ENCODE measurements around the gene PAX8. TPM values are rescaled to one million over a fixed set of nuclear protein-coding genes. Genes with fewer than 3 reads are reported as not detected.

Gene PAX8
- total RNA-seq, 1 donor from 2014 or later = 0.44 TPM

DNA sequence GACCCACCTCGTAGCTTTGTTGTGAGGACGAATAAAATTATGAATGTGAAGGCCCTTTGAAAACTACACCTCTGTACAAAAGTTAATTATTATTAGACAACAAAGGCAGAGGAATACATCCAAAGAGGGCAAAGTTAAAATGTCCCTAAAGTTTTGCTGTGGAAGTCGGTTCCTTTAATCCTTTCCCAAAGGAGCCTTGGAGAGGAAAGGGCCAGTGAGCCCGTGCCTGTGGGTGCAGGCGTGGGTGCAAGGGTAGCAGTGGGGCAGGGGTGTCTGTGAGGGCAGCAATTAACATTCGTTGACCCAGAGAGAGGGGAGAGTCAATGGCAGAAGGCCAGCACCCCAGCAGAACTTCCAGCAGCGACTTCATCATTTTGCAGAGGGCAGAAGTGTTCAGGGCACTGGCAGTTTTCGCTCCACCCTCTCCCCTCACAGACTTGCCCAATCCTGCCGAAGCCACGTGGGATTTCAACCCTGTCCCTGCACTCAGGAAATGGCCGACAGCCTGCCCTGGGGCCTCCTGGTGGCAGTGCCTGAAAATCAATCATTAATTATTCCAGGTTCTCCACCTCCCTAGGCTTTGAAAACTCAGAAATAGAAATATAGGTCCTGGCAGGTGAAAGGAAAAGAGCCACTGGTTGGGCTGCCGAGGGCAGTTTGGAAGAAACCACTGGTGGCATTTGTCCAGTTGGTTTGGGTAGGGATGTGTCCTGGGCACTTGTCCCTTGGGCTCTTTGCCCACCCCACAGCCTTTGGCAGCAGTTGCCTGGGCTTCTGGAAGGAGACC lies 4.2 kb upstream of the PAX8 start:
- TF ChIP-seq, protein P1, sequence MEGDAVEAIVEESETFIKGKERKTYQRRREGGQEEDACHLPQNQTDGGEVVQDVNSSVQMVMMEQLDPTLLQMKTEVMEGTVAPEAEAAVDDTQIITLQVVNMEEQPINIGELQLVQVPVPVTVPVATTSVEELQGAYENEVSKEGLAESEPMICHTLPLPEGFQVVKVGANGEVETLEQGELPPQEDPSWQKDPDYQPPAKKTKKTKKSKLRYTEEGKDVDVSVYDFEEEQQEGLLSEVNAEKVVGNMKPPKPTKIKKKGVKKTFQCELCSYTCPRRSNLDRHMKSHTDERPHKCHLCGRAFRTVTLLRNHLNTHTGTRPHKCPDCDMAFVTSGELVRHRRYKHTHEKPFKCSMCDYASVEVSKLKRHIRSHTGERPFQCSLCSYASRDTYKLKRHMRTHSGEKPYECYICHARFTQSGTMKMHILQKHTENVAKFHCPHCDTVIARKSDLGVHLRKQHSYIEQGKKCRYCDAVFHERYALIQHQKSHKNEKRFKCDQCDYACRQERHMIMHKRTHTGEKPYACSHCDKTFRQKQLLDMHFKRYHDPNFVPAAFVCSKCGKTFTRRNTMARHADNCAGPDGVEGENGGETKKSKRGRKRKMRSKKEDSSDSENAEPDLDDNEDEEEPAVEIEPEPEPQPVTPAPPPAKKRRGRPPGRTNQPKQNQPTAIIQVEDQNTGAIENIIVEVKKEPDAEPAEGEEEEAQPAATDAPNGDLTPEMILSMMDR (IDR thresholded peaks at IDR 0.05; ENCODE audit: borderline replicate concordance) = peak; percentile 32
- peak; percentile 44 for DNase-seq
- no peak overlapping the region for H3K4me3 ChIP-seq
- intact Hi-C loops (cut with micrococcal nuclease) = no loop called here
- H3K27ac ChIP-seq (replicated peaks) = peak overlapping the region; percentile 69
- H3K4me1 ChIP-seq = peaks cover 24% of the 10 kb centered on the region
- no peaks in the 10 kb centered on the region for H3K9me3 ChIP-seq (replicated peaks)
- H3K27me3 ChIP-seq (ENCODE audit: low read depth) = peaks cover 18% of the 10 kb centered on the region
- H3K36me3 ChIP-seq = no peaks in the 10 kb centered on the region

DNA sequence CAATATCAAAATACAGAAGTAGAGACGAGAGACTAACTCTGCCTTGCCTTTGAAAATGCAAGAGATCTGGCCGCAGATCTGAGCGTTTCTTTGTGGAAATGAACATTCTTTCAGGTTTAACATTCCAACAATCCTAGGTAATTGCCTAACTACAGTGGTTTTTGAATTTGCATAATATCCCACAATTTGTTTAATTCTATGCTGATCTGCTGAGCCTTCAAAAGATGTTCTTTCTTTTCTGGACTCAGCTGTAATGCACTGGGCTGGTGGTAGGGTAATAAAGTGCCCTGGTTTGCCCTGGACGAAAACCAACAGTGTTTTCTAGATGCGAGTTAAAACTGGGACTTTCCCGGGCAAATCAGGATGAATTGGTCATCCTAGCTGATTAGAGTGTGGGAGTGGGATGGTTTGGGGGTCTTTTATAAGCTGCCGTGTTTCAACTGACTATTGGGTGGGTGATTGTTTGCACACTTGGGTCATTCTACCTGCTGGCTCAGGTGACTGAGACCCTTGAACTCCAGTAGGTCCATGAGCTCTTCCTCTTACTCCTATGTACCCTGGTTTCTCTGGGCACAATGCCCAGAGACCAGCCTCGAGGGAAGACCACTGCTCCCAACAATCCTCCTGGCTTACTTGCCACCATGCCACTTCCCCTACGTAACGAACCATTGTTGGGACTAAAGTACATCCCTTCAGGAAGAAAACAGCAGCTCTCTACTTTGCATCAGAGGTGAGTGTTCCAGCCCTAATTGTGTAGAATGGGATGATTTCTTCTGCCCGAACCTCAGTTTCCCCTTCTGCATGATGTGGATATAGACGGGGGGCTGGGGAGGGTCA lies 3.4 kb upstream of the PAX8 start:
- Histone ChIP-seq H3K27ac (replicated peaks) (no peak overlapping the region), H3K9me3 (replicated peaks) (no peaks in the 10 kb centered on the region), H3K4me3 (no peak overlapping the region), H3K36me3 (no peaks in the 10 kb centered on the region), H3K27me3 (ENCODE audit: low read depth) (peaks cover 26% of the 10 kb centered on the region), H3K4me1 (peaks cover 32% of the 10 kb centered on the region)
- no peak for DNase-seq
- TF ChIP-seq, protein P1 (IDR thresholded peaks at IDR 0.05; ENCODE audit: borderline replicate concordance) = no peak
- intact Hi-C loops (cut with micrococcal nuclease) = no loop called here

DNA sequence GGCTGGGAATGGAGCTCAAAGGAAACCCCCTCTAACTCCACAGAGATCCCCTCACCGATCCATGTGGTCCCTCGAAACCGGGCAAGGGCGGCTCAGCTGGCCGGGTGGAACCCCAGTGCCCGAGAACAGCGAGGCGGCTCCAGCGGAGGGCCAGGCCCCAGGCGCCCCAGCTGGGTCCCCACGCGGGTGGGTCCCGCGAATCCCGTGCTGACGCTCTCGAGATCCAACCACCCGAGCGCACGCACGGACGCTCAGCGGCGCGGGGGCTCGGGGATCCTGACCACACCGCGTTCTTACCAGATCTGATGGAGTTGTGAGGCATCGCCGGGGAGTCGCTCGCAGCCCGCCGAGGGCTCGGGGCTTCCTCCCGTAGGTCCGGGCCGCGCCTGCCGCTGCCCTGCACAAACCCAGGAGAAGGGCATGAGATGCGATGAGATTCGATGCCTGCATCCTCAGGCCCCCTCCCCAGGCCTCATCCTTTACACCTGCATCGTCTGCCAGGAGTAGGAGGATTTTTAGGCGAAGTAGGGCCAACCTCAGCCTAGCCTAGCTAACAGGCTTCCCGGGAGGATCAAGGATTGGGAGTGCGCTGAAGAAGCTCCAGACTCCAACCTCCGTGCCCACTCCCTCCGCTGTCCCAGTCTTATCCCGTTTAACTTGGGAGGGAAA lies 514 bp downstream of the PAX8 start:
- intact Hi-C loops (cut with micrococcal nuclease) = no loop called here
- Histone ChIP-seq H3K27me3 (ENCODE audit: low read depth) (peaks cover 65% of the 10 kb centered on the region), H3K4me1 (peaks cover 31% of the 10 kb centered on the region), H3K4me3 (peak overlapping the region; percentile 48), H3K36me3 (no peaks in the 10 kb centered on the region), H3K27ac (replicated peaks) (no peak overlapping the region), H3K9me3 (replicated peaks) (no peaks in the 10 kb centered on the region)
- no peak for DNase-seq
- TF ChIP-seq, protein P1 (IDR thresholded peaks at IDR 0.05; ENCODE audit: borderline replicate concordance) = no peak

DNA sequence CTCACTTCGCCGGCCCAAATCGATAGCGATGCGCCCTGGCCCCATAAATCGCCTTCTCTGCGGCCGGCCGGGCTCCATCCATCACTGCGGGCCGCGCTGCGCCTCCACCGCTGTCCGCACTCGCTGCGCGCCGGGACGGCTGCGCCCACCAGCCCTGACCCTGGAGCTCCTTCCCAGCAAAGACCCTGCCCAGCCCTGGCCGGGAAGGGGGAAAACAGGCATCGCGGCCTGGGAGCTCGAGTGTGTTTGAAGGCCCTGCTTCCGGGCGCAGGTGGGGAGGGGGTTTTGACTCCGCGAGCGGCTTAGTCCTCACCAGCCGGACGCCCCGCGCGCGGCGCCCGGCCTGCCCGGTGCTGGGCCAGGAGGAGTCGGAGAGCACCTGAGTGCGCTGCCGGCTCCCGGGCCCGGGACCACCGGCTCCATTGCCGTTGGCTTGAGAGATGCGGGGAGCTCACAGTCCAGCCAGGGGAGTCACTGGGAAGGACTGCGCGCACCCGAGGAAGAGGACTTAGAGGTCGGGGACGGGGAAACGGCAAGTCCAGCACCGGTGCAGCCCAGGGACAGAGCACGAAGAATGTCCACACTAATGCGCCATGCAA lies 1.1 kb downstream of the PAX8 start:
- peak overlapping the region; percentile 48 for H3K4me3 ChIP-seq
- peaks cover 25% of the 10 kb centered on the region for H3K4me1 ChIP-seq
- intact Hi-C loops (cut with micrococcal nuclease) = no loop called here
- DNase-seq = no peak
- H3K9me3 ChIP-seq (replicated peaks) = no peaks in the 10 kb centered on the region
- TF ChIP-seq, protein P1 (IDR thresholded peaks at IDR 0.05; ENCODE audit: borderline replicate concordance) = no peak
- H3K27ac ChIP-seq (replicated peaks) = no peak overlapping the region
- peaks cover 71% of the 10 kb centered on the region for H3K27me3 ChIP-seq (ENCODE audit: low read depth)
- no peaks in the 10 kb centered on the region for H3K36me3 ChIP-seq
